Activated naive CD8-positive, alpha-beta T cell (primary cell): ENCODE measurements around the gene COA7.

Experiments
- H3K27ac Mint-ChIP-seq: one replicate; pipeline ENCODE4 v1.8.0; 2021; ENCODE audit warnings: mixed read lengths
- H3K27me3 Mint-ChIP-seq: one replicate; pipeline ENCODE4 v1.8.0; 2021; ENCODE audit warnings: mixed read lengths
- H3K36me3 Mint-ChIP-seq: one replicate; pipeline ENCODE4 v1.8.0; 2021; ENCODE audit warnings: mixed read lengths
- H3K4me1 Mint-ChIP-seq: one replicate; pipeline ENCODE4 v1.8.0; 2021; ENCODE audit warnings: low read depth, mixed read lengths
- H3K4me3 Mint-ChIP-seq: one replicate; pipeline ENCODE4 v1.8.0; 2021; ENCODE audit warnings: mild to moderate bottlenecking, mixed read lengths
- H3K9me3 Mint-ChIP-seq: one replicate; pipeline ENCODE4 v1.8.0; 2021; ENCODE audit warnings: low read depth, mixed read lengths

COA7 gene

DNA sequence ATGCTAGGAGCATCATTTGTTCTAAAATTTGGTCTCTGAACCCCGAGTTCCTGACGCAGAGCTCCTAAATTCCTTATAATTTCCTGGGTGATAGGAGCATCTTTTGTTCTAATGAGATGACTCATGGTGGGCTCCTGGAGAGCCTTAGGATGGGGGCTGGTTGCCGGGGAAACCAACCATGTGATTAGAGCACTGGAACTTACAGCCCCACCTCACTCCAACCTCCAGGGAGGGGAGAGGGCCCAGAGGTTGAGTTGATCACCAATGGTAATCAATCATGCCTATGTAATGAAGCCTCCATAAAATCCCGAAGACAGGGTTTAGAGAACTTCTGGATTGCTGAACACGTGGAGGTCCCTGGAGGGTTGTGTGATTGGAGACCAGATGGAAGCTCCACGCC, 57.5 kb downstream of the COA7 start:
- H3K27me3 Mint-ChIP-seq, result no peaks in the 10 kb centered on the region
- no peaks in the 10 kb centered on the region for H3K9me3 Mint-ChIP-seq
- H3K36me3 Mint-ChIP-seq, result peaks cover 16% of the 10 kb centered on the region
- peaks cover 60% of the 10 kb centered on the region for H3K4me1 Mint-ChIP-seq
- peak overlapping the region; percentile 83 for H3K27ac Mint-ChIP-seq
- no peak overlapping the region for H3K4me3 Mint-ChIP-seq

DNA sequence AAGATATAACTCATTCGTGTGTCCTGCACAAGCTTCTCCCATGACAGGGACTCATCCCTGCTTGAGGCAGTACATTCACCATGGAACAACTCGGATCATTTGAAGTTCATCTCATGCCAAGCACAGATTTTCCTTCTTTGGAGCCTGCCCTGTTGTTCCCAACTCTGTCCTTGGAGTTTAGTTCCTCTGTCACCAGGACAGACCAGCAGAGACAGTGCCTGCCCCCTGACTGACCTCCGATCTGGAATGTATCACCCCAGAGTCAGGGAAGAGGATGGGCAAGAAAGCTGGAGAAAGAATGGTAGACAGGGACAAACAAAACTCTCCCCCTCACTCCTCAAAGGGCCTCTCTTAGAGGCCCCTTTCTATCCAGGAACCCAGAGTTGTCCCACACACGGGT, 60.2 kb downstream of the COA7 start:
- H3K9me3 Mint-ChIP-seq, result no peaks in the 10 kb centered on the region
- H3K27ac Mint-ChIP-seq, result peak overlapping the region; percentile 100
- H3K36me3 Mint-ChIP-seq, result peaks cover 12% of the 10 kb centered on the region
- H3K4me3 Mint-ChIP-seq, result peak overlapping the region; percentile 83
- peaks cover 79% of the 10 kb centered on the region for H3K4me1 Mint-ChIP-seq
- no peaks in the 10 kb centered on the region for H3K27me3 Mint-ChIP-seq

DNA sequence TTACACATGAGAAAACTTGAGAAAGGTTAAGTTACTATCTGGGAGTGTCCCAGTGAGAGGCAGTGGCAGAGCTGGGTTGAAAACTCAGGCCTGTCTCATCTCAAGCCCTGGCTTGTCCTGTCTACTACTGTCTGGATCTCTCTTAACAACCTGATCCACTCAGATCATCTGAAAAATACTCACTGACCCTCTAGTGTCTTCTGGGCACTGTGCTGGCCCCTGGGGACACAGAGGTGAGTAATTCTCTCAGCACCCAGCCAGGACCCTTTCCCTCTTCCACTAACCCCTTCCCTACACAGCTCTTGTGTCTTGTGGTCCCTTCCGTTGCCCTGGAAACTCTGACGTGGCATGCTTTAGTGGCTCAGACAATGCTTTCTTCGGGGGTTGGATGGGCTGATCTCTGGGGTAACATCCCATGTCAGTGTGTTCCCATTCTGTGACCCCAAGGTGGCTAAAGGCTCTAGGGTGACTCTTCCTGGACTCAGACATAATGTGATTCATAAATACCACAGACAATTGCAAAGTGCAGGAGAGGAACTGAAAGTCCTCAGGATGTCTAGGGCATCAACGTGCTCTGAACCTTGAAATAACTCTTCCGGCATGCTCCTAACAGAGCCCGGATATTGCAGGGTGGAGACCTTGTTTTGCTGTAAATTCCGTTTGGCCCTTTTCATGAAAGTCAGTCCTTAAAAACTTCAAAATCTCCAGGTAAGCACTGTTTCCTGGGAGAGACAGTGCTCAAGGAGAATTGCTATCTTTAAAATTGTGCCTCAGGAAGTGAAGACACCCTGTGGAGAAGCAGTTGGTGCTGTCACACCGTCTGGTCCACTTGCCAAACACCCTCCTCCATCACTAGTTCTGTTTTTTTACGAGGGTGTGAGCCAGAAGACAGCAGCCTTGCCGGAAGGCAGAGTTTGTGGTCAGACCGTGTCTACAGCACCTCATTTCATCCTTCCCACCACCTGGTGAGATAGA, 61.1 kb downstream of the COA7 start:
- Mint-ChIP-seq H3K36me3 (peaks cover 10% of the 10 kb centered on the region), H3K27ac (peak overlapping the region; percentile 100), H3K4me1 (peaks cover 80% of the 10 kb centered on the region), H3K9me3 (no peaks in the 10 kb centered on the region), H3K27me3 (no peaks in the 10 kb centered on the region), H3K4me3 (peak overlapping the region; percentile 83)

DNA sequence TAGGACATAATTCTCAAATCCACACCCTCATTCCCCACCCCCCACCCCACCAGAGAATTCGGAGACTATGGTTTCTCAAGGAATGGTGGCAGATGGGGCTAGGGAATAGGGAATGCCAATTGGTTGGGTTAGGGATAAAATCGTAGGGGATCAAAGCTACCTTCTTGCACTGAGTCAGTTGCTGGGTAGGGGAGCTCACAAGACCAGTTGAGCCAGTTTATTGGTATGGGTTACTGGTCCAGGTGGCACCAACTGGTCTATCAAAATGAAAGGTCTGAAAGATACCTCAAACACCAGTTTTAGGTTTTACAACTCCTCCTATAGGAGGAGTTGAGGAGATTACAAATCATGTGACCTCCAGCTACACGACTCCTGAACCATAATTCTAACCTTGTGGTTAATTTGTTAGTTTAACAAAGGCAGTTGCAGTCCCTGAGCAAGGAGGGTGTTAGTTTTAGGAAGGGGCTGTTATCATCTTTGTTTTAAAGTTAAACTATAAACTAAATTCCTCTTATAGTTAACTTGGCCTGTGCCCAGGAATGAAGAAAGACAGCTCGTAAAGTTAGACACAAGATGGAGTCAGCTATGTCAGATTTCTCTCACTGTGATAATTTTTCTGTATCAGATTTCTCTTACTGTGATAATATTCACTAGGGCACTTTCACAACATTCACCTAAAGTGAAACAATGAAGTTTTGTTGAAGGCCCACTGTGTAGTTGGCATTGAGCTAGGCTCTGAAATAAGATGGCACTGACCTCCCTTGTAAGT, 62.6 kb downstream of the COA7 start:
- H3K36me3 Mint-ChIP-seq, result peaks cover 4% of the 10 kb centered on the region
- H3K4me3 Mint-ChIP-seq, result peak overlapping the region; percentile 88
- H3K27me3 Mint-ChIP-seq, result no peaks in the 10 kb centered on the region
- H3K27ac Mint-ChIP-seq, result peak overlapping the region; percentile 95
- no peaks in the 10 kb centered on the region for H3K9me3 Mint-ChIP-seq
- peaks cover 80% of the 10 kb centered on the region for H3K4me1 Mint-ChIP-seq
